Cerebellar cortex (tissue), 1 donor: Measurements from ENCODE around the gene LPIN3.

ENCODE experiments used
- DNase-seq: peaks from one replicate; pipeline ENCODE4 v3.0.0-alpha.2; 2015; ENCODE audit warnings: low spot score

The LPIN3 gene

GRCh38 chr20:41393705-41394066 is 53.1 kb downstream of the LPIN3 start:
- DNase-seq, result no peak

- DNase-seq, result no peak
Measured at GRCh38 chr20:41394081-41394480, 53.5 kb downstream of the LPIN3 start.

DNA sequence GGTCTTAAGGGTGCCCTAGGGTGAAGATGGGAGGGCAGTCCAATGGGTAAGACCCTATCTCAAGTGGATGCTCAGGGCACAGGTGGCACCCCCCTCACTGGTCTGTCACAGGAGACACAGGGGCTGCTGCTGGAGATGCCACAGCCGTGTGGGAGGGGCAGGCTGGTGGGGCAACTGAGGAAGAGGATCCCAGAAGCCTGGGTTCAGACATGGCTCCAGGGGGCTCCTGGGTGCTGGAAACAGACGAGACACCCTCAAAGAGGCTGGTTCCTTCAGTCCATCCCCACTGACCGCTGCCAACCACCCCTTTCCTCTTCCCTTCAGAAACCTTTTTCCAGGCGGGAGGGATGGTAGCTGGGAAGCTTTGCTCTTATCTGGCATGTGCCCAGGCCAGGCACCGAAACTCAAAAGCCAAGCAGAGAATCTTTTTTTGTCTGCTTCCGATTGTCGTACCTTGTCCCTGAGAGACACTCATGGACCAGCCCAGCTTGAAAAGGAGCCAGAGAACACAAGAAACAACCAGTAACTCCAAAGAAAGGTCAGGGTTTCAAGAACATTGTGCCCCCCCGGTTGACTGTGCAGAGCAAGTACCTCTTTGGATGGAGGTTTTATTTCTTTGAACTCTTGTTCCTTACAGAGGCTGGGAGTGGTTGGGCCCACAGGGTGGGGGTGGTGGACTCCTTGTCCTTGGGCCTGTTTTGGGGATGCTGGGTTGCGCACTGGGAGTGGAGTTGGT is 54.5 kb downstream of the LPIN3 start:
- DNase-seq, result no peak

DNA sequence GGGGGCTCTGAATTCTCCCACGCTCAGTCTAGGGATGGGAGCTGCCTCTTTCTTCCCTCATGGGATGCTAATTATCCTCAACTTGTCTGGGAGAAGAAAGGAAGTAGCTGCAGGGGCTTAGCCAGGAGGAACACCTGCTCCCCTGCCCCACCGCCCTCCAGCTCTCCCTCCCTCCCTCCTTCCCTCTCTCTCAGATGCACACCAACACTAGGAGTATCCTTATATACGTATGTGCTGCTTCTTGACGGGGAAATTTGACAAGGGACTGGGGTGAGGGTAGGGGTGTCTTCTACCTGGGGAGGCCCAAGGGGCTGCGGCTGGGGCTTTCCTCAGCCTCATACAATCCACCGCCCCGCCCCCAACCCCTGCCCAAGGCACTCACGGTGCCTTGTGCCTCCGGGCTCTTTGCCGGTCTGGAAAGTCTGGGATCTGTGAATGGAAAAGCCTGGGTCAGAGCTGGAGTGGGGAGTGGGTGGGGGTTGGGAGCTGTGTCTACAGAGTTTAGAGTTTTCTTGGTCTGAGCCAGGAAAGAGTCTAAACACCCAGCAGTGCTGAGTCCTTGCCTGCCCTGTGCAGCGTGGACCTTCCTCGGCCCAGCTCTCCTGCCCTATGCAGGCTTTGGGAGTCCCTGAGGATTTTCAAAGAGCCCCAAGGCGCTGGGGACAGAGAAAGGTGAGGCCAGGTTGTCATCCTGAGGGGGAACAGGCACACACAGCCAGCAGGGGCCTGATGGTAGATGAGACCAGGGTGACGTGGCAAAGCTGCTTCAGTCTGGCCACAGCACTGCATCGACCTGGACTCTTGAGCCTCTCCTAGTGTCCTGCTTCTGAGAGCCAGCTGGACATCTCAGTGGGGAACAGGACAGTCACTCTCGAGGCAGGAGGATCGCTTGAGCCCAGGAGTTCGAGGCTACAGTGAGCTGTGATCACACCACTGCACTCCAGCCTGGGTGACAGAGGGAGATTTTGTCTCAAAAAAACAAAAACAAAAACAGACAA is 55.3 kb downstream of the LPIN3 start:
- DNase-seq, result no peak

GRCh38 chr20:41398408-41398807 is 57.8 kb downstream of the LPIN3 start:
- DNase-seq, result no peak

- DNase-seq, result no peak
Measured at GRCh38 chr20:41403604-41404003, 63.0 kb downstream of the LPIN3 start.

GRCh38 chr20:41405436-41405835 is 64.8 kb downstream of the LPIN3 start:
- DNase-seq, result peak; percentile 92

DNA sequence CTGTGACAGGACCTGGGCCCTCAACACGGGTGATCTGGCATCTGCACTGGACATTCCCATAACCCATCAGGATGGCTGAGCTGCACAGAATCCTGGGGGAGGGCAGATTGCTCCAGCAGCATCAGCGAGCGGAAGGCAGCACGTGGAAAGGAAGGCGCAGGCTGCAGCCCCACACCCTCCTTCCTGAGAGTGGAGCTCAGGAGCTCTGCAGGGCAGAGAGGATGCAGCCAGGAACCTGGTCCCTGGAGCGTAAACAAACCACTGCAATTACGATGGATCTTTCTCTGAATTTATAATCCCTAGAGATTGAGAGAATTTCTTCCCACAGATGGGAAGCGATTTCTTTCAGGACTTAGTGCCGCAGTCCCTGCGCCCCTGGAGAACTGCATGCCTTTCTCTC is 65.7 kb downstream of the LPIN3 start:
- DNase-seq, result peak; percentile 14

DNA sequence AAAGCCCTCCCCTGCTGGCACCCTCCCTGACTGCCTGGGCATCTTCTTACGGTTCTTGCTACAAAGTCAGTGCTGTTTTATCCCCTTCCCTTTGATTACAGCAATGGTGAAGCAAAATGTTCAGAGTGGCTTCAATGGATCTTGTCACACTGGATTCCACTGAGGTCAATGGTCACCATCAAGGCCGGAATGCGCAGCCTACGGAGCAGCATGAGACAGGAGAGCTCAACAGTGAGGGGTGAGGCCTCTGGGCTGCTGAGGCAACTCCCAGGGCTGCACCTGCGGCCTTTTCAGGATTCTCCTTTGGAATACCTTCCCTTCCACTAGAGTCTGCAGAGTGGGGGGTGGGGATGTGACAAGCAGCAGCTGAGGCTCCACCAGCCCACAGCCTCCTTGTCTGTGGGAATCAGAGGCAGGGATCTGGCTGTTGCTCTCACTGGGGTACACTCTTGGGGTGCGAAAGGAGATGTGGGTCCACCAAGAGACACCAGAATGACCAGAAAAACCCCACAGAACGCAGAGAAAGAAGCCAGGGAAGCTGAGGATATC is 66.3 kb downstream of the LPIN3 start:
- DNase-seq, result no peak

GRCh38 chr20:41407607-41408006 is 67.0 kb downstream of the LPIN3 start:
- DNase-seq, result no peak

- DNase-seq, result peak; percentile 78
Measured at GRCh38 chr20:41408156-41408794, 67.7 kb downstream of the LPIN3 start.

DNA sequence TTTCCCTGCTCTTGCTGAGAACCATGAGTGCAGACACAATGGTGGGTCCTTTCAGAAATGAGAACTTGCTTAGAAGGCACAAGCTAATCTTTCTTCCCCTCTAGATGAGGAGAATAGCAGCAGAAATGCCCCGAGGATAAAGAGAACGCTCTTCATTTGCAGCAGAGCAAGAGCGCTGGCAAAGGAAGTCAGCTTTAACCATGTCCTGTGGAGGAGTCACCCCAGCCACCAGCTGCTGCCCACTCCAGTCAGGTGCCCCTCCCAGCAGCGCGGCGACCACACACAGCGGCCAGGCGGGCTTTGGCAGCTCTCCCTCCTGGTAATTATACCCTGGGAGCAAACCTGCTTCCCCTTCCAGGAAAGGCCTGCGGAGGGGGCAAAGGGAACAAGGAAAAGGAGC is 68.4 kb downstream of the LPIN3 start:
- peak; percentile 80 for DNase-seq
